Epithelial cell of prostate (primary cell): ENCODE data around the gene PTGER2.
A peak's percentile ranks its signal among the peaks of the same experiment; 100 is the strongest.

Experiments
- DNase-seq: peaks from one replicate; pipeline ENCODE4 v3.0.0-alpha.2; 2011; ENCODE audit warnings: low read depth, low spot score
- H3K27ac ChIP-seq: fragments of 450-650 bp; 2 replicates; pipeline ENCODE4 v1.5.1; 2017; ENCODE audit warnings: mild to moderate bottlenecking

Gene PTGER2

GRCh38 chr14:52313903-52314594, at the start of gene PTGER2:
TSS of gene PTGER2 (plus strand) at chr14:52314312. CDS start at chr14:52314549, 237 bp downstream.
- no peak within 1 kb of the TSS for H3K27ac ChIP-seq
- peak; percentile 43 for DNase-seq

GRCh38 chr14:52265253-52265652, 48.9 kb upstream of the PTGER2 start:
- H3K27ac ChIP-seq: no peak overlapping the region
- no peak for DNase-seq

GRCh38 chr14:52266179-52266578, 47.9 kb upstream of the PTGER2 start:
- DNase-seq: no peak
- H3K27ac ChIP-seq: no peak overlapping the region

- H3K27ac ChIP-seq: no peak overlapping the region
- DNase-seq: no peak
Observed at GRCh38 chr14:52266782-52267181, 47.3 kb upstream of the PTGER2 start.

GRCh38 chr14:52267501-52268278, 46.4 kb upstream of the PTGER2 start, which contains the start of gene PTGDR:
TSS of gene PTGDR (plus strand) at chr14:52267698. CDS start at chr14:52267815, 117 bp downstream.
- DNase-seq: no peak
- H3K27ac ChIP-seq: no peak within 1 kb of the TSS

GRCh38 chr14:52268279-52269061, 45.6 kb upstream of the PTGER2 start:
- no peak for DNase-seq

GRCh38 chr14:52269100-52269499, 45.0 kb upstream of the PTGER2 start:
- DNase-seq: no peak
- H3K27ac ChIP-seq: no peak overlapping the region

More at GRCh38 chr14:52268279-52269061, 45.6 kb upstream of the PTGER2 start:
- no peak overlapping the region for H3K27ac ChIP-seq

- H3K27ac ChIP-seq: no peak overlapping the region
- DNase-seq: no peak
Observed at GRCh38 chr14:52269982-52270381, 44.1 kb upstream of the PTGER2 start.

- H3K27ac ChIP-seq: no peak overlapping the region
- no peak for DNase-seq
Observed at GRCh38 chr14:52271538-52271937, 42.6 kb upstream of the PTGER2 start.

- H3K27ac ChIP-seq: no peak overlapping the region
- no peak for DNase-seq
Observed at GRCh38 chr14:52272375-52272774, 41.7 kb upstream of the PTGER2 start.

- no peak for DNase-seq
- H3K27ac ChIP-seq: no peak overlapping the region
Observed at GRCh38 chr14:52275372-52275771, 38.7 kb upstream of the PTGER2 start.

GRCh38 chr14:52277552-52277951, 36.6 kb upstream of the PTGER2 start:
- no peak overlapping the region for H3K27ac ChIP-seq
- DNase-seq: peak; percentile 22

GRCh38 chr14:52279408-52279807, 34.7 kb upstream of the PTGER2 start:
- H3K27ac ChIP-seq: no peak overlapping the region
- no peak for DNase-seq

- no peak overlapping the region for H3K27ac ChIP-seq
- no peak for DNase-seq
Observed at GRCh38 chr14:52283099-52283498, 31.0 kb upstream of the PTGER2 start.

- DNase-seq: no peak
- no peak overlapping the region for H3K27ac ChIP-seq
Observed at GRCh38 chr14:52286661-52287649, 27.2 kb upstream of the PTGER2 start.

- DNase-seq: no peak
- no peak overlapping the region for H3K27ac ChIP-seq
Observed at GRCh38 chr14:52296378-52296777, 17.7 kb upstream of the PTGER2 start.

- DNase-seq: no peak
- no peak overlapping the region for H3K27ac ChIP-seq
Observed at GRCh38 chr14:52298795-52299194, 15.3 kb upstream of the PTGER2 start.

GRCh38 chr14:52299692-52300278, 14.3 kb upstream of the PTGER2 start:
- DNase-seq: no peak
- no peak overlapping the region for H3K27ac ChIP-seq

- no peak for DNase-seq
- H3K27ac ChIP-seq: no peak overlapping the region
Observed at GRCh38 chr14:52303236-52303635, 10.9 kb upstream of the PTGER2 start.
